ENCODE measurements around the gene WFDC1.

WFDC1 gene

DNA sequence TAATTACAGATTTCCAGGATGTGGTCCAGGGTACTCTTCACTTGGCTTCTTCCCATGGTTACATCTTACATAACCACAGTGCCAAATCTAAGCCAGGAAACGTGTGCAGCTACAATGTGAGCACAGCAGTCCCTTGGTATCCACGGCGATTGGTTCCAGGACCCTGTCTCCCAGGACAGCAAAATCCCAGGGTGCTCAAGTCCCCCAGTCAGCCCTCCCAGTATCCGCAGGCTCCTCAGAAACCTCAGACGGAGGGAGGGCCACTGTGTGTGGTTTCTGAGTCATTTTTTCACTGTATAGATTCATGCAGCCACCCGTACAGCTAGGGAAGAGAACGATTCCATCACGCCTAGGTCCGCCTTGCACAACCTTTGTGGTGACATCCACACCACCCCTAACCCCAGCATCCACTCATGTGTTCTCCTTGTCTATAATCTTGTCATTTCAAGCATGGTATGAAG is 62.5 kb downstream of the WFDC1 start:
- no peak for DNase-seq

DNA sequence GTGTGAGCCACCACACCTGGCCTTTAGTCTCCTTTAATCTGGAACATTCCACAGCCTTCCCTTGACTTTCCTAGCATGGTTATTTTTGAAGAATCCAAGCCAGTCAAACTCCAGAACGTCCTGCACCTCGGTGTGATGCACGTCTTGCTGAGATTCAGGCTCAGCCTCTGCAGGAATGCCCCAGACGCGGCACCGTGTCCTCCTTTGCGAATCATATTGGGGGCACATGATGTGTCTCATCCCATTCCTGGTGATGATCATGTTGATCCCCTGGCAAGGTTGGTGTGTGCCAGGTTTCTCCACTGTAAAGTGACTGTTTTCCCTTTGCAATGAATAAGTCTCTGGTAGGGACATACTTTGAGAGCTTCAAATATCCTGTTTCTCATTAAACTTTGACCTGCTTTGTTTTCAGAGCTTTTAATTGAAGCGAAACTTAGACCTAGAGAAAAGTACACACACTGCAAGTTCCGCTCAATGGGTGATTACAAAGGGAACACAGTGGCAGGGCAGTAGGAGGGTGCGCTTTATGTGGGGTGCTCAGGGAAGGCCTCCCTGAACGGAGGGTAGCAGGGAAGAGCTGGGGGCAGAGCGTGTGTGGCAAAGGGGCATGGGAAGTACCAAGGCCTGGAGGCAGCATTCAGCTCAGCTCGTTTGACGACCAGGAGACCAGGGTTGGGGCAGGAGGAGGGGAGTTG is 64.1 kb downstream of the WFDC1 start:
- DNase-seq = no peak

DNA sequence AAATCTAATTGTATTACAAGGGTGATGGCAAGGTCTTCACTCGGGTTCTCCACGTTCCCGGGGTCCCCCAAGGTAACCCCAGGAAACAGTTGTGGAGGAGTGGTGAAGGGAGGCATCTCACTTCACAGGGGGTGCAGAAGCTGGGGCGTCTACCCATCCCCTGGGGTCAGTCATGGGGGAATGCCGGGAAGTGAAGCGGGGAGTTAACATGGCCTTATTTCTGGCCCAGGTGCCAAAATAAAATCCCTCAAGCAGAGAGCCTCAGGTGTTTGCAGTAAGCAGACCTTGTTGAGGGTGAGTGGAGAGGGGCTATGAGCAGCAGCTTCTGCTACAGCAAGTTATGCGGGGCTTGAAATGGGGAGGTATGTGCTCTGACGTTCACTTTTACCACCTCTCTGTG is 64.6 kb downstream of the WFDC1 start:
- no peak for DNase-seq

DNA sequence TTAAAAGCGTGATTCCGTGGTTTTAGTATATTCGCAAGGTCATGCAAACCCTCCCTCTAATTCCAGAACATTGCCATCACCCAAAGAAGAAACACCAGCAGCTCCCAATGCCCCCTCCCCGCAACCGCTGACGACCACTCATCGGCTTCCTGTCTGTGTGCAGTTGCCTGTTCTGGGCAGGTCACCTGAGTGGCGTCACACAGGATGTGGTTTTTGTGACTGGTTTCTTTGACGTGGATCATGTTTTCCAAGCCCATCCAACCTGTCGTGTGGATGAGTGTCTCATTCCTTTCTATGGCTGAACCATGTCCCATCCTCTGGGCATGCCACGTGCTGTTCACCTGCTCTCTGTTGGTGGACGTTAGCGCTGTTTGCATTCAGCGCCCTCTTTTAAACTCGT is 65.5 kb downstream of the WFDC1 start:
- DNase-seq = no peak

DNA sequence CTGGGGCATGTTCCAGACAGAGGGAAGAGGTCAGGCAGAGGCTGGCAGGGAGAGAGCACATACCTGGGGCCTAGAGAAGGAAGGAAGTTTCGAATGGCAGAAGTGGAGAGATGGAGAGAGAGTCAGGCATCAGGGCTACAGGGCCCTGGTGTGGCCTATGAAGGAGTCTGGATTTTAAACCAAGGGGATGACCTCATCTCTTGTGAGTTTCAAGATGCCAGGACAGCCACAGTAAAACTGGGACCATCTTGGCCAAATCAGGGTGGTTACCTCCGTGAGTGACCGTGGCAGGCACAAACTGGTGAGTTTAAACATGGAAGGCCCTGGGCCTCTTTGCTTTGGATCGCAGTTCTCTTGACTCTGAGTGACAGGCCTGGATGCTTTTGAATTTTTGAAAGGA is 66.1 kb downstream of the WFDC1 start:
- DNase-seq = no peak

DNA sequence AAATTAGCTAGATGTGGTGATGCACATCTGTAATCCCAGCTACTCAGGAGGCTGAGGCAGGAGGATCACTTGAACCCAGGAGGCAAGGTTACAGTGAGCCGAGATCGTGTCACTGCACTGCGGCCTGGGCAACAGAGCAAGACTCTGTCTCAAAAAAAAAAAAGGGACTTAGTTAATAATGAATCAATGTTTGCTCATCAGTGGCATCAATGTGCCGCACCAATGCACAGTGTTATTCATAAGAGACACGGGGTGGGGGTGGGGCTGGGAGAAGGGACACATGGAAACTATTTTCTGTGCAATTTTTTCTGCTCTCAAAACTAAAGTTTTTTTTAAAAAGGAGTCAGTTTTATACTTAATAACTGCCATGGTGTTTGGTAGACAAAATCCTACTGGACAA is 66.9 kb downstream of the WFDC1 start:
- no peak for DNase-seq

DNA sequence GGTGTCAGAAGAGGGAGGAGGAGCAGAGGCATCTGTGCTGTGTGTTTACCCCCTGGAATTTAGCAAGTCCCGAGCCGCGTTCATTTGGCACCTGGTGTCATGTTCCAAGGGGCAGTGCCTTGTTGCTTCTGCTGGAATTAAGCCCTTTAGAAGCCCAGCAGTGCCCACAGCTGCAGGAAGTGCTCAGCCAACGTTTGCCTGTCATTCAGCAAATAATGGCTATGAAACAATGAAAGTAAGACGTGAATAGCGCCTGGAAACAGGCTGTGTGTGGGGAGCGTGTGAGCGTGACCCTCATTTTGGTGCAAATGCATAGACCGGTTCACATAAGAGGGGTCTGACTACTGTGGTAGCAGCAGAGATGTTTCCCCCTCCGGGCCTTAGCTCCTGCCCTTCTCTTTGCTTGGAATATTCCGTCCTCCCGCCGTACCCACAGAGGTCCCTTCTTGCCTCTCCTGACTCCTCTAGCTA is 67.8 kb downstream of the WFDC1 start:
- DNase-seq = no peak

DNA sequence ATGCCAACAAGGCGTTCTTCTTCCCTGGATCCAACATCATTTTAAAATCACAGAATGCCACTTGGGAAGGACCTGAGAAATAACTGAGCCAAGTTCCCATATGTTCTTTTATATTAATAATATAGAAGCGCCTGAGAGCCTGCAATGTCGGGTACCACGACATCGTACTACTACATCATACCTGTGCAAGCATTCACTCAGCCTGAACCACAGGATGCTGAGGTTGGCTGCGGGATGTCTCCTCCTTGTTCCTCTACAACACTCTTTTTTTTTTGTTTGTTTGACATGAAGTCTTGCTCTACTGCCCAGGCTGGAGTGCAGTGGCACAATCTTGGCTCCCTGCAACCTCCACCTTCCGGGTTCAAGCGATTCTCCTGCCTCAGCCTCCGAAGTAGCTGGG is 71.5 kb downstream of the WFDC1 start:
- DNase-seq = no peak

DNA sequence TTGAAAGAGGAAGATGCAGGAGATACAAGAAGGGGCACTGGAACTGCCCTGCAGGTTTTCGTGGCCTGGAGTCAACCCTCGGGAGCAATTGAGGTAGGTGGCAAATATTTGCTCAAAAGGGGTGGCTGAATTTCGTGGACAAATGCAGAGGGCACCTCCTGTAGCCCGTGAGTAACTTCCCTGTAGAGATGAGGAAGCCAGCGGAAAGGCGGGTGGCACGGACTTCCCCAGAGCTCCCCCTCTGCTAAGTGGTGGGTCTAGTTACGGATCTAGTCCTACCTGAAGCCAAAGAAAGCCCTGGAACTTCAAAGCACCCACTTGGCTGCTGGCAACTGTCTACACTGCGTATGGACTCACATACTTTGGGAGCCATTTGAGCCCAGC is 72.6 kb downstream of the WFDC1 start:
- no peak for DNase-seq

DNA sequence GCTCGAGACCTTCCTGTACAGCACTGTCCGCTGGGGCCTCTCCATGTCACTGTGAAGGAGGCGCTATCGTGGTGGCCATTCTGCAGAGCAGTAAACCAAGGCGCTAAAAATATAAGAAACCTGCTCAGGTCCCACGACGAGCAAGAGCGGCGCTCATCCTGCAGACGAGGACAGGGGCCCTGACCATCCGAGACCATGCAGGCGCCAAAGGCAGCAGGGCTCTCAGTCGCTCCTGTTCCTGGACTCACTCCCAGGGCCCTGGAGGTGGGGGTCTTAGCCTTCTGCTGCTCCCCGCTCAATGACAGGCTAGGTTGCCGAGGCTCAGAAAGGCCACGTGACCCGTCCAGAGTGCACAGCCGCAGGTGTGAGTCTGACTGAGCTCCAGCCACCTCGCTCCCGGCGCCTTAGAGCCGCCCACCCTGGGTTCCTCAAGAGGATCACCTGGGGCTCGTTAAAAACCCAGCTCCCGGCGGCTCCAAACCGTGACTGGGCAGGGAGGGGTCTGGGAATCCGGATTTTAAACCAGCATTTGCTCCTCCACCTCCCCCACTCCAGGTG is 73.2 kb downstream of the WFDC1 start:
- no peak for DNase-seq

DNA sequence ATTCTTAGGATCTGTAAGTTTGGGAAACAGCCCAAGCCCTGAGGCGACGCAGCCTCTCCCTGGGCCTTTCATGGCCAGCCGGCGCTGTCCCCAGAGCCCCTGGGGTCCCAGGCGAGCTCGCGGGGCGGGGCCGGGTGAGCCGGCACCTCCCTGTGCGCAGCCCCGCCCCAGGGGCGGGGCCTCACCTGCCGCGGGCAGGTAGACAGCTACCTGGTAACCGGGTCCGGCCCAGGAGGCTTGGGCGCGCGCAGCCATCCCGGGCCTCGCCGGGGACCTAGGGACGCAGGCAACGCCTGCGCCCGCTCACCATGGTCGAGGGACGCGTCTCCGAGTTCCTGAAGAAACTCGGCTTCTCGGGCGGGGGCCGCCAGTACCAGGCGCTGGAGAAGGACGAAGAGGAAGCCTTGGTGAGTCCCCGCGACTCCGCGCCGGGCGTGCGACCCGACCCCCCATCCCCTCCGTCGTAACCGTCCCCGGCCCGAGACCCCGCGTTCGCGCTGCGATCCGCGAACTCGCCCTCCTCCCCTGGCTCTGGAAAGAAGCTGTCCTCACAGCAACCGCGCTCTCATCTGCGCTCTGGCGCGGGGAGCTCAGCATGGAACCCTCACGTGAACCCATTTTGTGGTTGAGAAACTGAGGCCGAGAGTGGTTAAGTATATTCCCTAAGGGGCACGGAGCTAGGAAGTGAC is 73.8 kb downstream of the WFDC1 start, which contains the start of gene ATP2C2:
ATP2C2 (plus strand) TSS at position 231 of the 689 bp plus-strand sequence; CDS start at position 309, 78 bp downstream.
- no peak for DNase-seq

DNA sequence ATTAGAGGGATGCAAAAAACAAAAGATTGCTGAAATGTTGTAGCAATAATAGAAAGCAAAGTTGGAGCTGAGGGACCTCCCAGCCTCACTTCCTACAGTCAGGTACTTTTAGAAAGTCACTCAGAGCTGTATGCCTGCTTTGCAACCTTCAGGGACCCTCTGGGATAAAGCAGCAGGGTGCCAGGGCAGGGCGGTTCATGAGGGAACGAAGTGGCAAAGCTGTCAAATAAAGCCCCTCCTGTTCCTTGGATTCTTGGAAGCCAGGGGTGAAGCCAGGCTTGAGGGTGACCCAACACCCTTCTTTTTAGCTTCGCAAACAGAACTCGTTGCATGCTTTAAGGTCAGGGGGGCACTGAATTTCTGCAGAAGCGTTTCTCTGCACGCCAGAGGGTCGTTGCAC is 74.4 kb downstream of the WFDC1 start:
- DNase-seq = no peak

DNA sequence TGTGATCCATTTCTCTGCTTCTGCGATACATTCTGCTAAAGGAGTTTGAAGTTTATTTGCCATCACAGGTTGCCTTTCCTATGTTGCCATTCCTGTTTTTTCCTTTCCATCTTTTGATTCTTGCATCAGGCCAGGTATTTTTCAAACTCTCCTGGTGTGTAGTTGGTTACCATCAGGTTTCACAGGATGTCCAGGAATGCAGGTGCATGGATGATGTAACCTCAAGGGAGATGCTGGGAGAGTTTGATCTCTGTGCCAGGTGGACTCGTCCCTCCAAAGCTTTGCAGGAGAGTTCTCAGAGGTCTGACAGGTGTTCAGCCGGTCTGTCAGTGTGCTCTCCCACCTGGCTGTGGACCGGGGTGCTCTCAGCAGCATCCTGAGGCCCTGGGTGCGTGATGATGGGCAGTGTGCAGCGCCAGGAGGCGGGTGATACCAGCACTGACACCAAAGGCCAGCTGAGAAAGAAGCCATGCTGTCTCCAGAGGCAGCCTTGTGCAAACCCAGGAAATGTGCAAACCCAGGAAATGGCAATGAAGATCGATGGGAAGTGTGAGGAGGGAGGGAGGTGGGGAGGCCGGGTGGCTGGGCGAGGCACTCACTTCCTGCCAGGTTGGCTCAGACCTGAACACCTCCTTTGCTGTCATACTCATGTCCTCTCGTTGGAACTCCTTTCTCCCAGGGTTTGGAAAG is 75.4 kb downstream of the WFDC1 start:
- no peak for DNase-seq

DNA sequence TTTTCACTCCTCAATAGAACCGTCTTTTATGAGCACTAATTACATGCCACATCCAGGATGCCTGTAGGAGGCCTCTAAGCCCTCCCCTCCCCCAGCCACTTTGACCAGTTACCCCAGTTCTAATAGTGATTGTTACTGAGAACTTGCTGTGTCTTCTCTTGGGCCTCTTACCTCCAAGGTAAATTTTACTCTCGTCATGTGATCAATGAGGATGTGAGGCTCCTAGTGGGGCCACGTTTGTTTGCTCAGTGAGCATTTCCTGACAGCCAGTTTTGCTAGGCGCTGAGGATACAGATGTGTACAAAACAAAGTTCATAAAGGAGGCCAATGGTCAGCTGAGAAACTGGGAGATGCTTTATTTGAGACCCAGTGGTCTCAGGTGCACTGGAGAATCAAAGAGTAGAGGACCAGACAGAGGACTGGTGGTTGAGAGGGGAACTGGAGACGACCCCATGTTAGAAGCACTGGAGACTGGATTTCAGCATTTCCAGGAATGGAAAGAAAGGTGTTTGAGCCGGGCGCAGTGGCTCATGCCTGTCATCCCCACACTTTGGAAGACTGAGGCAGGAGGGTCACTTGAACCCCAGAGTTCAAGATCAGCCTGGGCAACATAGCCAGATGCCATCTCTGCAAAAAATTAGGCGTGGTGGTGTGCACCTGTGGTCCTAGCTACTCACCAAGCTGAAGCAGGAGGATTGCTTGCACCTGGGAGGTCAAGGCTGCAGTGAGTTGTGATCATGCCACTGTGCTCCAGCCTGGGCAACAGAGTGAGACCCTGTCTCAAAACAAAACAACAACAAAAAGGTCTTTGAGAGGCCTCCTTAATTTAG is 76.3 kb downstream of the WFDC1 start:
- DNase-seq = no peak

DNA sequence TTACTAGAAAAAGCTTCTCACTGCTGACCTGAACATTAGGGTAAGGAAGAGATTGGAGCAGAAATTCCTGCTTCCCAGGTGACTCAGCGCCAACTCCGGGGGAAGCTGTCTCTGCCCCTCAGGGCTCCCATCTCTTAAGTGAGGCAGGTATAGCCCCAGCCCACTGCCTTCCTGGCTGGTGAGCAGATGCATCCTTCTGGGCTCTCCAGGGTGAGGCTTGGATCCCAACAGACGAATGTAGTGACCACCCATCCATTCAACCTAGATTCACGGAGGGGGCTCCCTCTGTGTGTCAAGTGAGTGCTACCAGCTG is 76.8 kb downstream of the WFDC1 start:
- no peak for DNase-seq

DNA sequence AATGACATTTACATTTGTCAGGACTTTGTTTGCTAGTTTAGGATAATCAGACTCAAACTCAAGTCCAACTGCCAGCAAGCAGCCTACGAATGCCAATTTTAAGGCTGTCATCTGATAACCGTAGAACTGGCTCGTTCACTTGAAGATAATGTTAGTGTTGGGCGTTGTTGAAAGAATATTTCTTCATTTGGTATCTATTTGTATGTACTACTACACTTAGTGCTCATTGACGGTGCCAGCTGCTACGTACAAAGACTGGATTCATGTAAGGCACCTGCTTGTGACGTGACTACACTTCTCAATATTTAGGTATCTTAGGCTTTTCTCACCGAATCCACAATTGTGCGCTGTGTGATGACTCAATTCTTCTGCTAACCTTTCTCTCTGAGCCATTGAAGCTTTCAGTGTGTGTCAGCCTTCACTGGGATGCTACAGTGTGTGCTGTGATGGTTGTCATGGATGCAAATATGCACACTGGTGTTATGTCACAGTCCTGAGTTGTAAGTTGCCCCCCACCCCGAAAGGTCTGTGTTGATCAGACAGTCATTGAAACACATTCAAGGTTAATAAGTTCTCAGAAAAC is 79.3 kb downstream of the WFDC1 start:
- no peak for DNase-seq

DNA sequence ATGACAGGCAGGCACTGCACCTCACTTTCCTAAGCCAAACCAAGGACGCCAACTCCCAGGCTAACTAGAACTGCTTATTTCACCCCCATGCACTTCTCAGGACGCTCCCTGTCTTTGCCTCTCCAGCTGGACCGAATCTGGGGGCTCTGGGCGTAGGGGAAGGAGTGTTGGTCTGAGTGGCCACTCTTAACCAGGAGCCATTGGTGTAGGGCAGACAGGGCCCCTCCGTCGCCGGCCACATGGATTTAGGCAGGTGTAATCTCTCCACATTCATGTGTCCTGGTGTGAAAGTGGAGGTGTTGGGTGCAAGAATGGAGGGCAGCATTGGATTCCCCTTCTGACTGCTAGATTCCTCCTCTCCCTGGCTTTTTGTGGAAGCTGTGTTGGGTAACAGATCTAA is 83.4 kb downstream of the WFDC1 start:
- no peak for DNase-seq

DNA sequence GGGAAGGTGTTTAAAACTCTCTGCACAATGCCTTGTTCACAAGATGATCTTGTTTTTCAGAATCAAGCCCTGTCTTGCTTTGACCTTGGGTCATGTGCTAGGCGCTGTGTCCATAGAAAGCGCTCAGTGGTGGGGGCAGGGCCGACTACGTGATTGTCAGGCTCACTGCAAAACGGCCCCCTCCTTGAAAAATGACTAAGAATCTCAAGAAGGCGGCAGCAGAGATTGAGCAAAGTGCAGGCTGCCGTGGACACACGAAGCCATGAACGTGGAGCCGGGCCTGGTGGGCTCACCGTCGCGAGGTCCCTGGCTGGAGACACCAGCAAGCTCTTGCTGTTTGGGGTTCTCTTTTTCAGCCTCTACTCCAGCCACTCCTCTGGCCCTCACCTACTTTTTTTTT is 83.9 kb downstream of the WFDC1 start:
- DNase-seq = no peak

DNA sequence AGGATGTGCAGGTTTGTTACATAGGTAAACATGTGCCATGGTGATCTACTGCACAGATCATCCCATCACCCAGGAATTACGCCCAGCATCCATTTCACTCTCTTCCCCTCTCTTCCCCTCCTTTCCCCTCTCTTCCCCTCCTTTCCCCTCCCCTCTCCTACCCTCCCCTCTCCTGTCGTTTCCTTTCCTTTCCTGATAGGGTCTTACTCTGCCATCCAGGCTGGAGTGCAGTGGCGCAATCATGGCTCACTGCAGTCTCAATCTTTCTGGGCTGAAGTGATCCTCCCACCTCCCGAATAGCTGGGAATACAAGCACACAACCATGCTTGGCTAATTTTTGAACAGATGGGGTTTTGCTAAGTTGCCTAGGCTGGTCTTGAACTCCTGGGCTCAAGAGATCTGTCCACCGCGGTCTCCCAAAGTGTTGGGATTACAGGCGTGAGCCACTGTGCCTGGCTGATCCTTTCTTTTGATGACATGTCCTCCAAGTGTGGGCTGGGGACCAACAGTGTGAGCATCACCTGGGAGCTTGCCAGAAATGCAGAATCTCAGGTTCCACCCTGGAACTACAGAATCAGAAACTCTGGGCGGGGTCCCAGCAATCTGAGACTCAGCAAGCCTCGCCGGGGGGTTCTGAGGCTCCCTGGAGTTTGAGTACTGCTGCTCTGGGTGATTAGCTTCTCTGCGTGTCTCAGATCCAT is 84.5 kb downstream of the WFDC1 start:
- DNase-seq = no peak
